MV-4-11 (cell line): Measurements from ENCODE around the gene GCN1.
A peak's percentile ranks its signal among the peaks of the same experiment; 100 is the strongest.

Experiments
- DNase-seq: peaks from one replicate; lab custom pipeline; 2025; lab: John Stamatoyannopoulos, UW

The GCN1 gene

DNA sequence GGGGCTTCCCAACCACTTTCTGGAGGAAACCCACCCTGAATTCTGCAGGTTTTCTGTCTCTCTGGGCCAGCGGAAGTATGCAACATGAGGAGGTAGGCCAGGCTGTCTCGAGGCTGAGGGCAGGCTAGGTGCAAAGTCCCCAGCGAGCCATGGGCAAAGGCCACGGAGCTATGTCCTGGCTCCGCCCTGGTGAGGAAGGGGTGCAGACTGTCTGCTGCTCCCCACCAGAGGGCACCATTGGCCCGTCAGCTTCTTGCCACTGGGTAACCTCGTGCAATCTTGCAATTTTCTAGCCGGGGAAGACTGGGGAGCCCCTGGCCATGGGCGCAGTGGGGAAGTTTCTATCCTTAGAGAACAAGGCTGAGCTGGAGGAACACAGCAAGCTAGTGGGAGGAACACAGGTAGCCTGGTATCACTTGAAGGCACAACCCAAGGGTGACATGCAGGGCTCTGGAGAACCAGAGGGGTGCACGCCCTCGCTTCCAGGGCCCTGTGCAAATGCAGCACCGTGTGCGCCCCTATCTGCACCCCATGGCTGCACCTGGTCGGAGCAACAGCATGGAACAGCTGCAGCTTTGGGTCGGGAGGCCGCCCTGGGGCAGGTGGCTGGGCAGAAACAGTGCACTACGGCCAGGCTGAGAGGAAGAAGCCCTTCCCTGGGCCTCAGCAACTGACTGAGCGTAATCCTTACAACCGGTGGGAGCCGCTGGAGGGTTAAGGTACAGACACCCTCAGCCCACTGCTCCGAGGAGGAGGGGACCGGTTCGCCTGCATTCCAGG lies 34.0 kb upstream of the GCN1 start:
- peak; percentile 71 for DNase-seq

DNA sequence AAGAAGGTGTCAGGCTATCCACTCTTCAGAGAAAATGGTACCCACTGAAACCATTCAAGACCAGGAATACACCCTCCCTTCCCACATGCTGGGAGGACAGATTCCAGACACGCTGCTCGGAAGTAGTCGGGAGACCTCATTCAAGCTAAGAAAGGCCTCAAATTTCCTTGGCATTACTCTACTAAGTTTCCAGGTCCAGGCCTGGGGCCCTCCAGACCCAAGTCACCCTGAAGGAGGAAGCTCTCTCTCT lies 33.5 kb upstream of the GCN1 start:
- no peak for DNase-seq

DNA sequence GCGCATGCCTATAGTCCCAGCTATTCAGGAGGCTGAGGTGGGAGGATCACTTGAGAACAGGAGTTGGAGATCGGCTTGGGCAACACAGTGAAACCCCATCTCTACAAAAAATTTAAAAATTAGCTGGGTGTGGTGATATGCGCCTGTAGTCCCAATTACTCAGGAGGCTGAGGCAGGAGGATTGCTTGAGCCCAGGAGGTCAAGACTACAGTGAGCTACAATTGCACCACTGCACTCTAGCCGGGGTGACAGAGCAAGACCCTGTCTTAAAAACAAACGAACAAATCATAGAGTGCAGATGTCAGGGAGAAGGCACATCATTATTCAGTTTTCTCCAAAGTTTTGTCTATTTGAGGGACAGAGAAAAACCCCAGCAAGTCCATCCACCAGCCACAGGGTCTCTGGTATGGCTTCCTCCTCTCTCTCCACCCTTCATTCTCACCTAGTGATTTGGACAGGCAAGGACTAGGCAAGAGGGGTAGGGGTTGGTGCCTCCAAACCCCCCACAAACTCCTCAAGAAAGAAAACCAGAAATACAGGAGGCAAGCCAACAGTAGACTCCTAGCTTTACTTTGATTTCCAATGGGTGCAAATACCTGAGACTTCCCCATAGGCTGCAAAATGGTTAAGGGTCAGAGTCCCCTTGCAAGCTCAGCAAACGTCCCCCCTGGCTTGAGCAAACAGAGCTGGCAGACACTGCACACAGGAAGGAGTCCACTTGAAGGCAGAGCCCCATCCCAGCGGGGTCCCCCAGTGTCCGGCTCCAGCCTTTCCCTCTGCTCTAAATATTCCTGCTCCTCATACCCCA lies 32.9 kb upstream of the GCN1 start:
- DNase-seq: no peak

DNA sequence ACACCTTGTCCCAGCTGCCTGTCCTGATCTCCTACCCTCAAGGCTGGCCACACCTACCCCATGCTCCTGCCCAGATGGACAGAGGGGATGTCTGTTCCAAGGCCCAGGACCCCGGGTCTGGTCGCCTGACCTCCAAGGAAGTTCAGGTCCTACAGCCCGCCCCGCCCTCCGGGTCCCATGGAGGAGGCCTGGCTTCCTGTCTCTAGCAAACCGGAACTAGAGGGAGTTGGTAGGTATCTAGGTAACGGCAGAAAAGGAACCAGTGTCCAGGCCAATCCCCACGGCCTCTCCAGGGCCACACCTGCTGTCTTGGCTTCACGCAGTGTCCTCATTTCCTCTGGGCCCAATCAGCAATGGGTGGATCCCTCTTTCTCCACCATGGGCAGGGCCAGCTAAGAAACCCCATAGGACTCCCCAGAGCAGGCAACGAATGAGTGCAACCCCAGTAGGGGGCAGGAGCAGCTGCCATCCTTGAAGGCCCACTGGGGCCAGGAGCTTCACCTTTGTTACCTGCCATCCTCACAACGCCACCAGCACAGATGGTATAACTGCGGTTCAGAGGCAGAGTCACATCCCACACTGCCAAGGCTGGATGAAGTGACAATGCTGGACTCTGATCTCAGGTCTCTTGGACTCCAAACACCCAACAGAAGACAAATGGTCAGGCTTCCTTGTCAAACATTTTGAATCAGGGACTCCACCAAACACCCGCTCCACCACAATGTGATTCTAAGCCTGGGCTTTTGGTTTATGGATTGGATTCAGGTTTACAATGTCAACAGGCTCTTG lies 31.5 kb upstream of the GCN1 start:
- no peak for DNase-seq

DNA sequence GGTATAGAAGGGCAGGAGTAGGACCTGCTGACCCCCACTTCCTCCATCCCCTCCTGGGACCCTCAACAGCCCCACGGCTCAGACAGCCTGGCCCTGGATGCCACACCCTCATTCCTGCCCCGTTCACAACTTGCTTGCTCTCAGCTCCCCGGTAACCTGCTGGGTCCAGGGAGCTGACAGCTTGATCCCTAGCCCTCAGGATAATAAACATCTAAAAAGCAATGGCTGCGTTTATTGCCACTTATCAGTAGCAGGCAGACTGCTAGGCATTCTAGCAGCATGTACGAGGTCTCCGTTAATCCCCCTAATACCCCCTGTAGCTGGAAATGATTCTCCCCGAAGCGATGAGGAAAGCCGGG lies 30.7 kb upstream of the GCN1 start:
- DNase-seq: no peak

DNA sequence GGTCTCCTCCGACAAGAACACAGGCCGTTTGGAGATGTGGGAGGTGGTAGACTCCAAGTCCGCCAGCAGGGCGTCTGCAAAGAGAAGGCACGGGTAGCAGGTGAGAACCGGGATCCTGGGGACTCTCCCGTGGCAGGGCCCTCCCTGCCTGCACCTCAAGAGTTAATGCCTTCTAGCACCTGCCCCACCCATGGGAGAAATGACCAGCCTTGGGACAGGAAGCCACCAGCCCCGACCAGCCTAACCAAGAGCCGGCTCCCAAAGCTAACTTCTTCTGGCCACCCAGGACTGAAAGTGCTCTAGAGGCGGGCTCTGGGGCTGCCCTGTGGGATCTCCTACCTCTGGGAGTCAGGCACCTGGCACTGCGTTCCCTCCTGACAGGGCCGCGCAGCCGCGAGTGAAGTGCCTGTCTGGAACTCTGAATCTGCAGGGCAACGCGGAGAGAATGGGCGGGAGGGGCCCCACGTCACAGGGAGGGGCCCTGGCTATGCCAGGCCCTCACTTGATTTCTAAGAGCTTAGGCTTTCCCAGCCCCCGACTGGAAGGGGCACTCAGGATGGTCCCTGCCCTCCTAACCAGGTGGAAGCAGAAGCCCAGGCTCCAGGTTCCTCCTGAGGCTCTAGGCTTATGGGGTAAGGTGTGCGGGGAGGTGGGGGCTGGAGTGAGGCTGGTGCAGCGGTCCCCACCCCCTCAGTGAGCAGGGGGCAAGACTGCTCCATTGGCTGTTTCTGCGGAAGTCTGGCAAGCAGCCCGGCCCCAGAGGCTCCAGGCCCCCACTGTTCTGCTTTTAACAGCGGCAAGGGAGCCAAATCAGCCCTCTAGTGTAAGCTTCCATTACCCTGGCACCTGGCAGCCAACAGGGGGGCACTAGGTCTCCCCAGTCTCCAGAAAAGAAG lies 30.0 kb upstream of the GCN1 start:
- DNase-seq: no peak

DNA sequence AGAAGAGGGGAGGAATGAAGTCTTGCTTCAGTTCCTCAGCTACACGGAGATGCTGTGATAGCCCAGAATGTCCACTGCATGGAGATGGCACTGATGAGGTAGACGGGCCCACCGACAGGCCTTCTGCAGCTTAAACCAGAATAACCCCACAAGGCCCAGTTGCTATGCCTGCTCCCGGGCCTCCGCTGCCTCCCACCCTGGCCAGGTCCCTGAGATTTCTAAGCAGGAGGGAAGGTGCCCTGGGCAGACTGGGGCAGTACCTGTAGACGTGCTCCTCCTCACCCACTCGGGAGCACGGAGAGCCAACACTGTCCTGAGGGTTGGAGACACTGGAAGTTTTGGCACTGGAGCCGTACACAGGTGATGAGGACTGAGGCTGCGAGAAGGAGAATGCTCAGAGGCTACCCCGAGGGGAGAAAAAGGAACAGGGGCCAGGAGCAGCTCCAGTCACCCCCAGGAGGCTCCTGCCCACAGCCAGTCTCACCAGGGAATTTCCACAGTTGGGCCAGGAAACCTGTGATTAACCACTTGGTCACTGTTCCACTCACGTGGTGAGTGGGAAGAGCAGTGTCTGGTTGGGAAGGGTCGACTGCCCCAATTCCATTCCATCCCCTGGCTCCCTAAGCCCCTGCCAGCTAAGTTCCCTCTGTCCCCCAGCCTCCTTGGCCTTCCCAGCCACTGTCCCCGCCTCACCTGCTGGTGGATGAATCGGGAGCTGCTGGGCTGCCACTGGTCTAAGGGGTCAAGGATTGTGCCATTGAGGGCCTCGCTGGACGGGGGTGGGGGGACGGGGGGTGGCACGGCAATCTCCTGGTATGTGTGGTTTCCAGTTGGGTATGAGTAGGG lies 29.2 kb upstream of the GCN1 start:
- DNase-seq: no peak

DNA sequence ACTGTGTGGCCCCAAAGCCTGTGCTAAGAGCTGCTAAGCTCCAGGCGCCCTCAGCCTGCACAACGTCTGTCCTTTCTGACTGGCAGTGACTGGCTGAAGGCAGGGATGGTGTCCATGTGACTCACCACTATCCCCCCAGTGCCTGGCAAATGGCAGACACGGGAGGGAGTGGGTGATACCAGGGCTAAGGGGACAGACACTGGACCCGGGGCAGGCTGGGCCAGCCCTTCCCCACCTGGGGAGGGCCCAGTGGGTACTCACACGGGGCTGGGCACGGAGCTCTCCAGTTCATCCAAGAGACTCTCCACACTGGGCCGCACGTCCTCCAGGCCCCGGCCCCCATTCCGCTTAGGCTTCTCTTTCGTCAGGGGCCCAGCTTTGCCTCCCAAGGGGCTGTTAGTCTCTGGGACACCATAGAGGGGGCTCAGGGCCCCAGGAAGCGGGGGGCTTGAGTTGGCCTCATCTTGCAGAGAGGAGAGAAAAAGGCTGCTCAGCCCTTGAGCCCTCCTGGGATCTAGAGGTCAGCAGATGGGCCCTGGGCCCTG lies 27.8 kb upstream of the GCN1 start:
- no peak for DNase-seq

DNA sequence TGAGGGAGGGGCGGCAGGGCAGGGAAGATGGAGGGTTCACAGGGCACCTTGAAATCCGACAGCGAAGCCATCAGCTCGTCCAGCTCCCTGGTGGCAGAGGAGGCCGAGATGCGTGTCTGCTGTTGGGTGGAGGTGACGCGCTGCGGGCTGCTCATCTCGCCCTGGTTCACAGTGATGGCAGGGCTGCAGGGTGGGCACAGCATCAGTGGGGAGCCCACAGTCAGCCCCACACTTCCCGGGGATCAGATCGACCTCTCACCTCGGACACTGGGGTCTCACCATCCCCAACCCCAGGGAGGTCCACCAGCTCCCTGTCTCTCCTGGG lies 27.0 kb upstream of the GCN1 start:
- no peak for DNase-seq

DNA sequence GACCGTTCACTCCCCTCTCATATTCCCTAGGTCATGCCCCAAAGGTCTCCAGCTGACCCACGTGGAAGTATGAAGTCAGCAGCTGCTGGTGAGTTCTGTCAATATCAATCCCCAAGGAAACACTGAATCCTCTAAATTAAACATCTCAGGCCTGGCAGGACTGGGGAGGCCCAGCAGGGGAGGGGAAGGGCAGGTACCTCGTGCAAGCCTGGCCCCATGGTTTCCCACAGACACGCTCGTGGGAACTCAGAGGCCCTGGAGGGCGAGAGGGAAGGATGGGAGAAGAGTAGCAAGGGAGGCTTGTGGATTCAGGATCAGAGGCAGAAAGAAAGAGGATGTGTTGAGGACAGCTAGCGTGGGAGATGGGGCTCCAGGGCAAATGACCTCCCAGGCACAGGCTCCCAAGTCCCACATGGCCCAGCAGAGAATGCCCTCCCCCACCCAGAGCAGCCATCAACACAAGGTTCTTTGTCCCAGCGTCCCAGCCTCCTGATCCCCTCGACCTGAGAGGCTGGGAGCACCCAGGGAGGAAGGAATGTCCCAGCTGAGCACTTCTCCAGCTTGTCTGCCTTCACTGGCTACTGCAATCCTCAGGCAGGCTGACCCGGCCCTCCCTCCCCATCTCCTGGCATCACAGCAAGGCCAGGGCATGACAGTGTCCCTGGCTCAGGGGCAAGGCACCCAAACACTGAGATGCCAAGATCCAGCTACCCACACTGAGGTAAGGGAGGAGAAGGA lies 26.5 kb upstream of the GCN1 start:
- DNase-seq: no peak

DNA sequence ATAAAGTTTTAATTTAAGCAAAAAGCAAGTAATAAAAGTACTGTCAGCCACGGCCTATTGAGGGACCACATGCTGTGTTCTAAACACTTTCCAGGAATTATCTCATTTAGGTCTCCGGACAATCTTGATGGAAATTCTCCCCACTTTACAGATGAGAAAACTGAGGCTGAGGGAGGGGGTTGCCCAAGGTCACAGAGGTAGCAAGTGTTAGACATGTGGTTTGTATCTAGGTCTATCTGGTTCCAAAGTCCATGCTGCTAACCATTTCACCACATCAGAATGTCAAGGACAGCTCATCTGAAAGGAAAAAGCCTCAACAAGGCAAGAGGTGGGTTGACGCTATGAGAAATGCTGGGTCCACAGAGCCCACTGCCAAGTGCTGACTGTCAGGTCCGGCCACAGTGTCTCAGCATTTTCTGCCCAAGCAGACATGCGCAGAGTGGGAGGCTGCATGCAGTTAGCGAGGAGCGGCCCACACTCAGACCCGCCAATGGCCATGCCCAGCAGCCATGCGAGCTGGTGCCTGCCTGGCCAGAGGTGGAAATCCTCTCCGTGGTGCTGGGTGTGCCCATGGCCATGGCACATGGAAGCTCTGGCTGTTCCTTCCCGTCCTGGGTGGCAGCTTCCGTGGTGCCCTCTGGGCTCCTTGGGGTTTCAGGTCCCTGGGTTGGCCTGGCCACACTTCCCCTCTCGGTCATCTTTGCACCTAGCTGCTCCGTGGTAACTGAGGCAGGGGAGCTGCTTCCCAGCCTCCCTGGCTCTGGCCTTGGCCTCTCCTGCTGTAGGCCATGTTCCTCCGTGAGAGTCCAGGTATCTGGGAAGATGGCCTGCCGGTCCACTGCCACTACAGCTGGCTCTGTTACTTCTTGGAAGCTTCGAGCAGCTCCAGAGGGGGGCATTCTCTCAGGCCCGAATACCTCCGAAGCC lies 24.4 kb upstream of the GCN1 start:
- no peak for DNase-seq

DNA sequence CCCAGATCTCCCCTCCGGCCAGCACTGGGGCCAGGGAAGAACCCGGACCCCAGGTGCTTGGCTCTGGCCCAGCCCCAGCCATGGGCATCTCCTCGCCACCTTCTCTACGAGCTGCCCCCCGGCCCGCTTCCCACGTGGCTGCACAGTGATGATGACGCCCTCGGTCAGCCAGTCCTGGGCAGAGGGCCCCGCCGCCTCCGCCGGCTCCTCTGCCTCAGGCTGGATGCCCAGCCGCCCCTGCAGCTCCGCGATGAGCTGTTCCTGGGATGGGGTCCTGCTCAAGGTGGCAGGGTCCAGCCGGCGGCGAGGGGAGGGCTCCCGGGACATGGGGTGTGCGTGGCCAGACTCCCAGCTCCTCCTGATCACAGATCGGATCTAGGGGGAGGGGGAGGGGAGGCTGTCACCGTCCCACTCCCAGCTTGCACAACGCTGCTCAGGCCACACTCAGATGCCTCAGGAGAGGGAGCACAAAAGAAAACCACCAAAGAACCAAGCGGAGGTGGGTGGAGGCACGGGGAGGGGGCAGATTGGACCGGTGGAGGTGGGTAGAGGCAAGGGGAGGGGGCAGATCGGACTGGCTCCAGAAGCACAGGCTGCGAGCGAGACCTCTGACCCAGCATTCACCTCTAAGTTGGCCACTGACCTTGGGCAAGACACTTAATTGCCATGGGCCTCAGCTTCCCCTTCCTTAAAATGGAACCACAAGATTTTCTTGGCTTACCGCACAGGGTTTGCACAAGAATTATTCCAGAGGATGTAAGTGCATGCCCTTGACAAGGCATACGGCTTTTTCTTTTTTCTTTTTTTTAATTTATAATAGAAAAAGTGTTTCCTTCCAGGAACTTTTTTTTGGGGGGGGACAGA lies 22.5 kb upstream of the GCN1 start:
- DNase-seq: peak; percentile 90

DNA sequence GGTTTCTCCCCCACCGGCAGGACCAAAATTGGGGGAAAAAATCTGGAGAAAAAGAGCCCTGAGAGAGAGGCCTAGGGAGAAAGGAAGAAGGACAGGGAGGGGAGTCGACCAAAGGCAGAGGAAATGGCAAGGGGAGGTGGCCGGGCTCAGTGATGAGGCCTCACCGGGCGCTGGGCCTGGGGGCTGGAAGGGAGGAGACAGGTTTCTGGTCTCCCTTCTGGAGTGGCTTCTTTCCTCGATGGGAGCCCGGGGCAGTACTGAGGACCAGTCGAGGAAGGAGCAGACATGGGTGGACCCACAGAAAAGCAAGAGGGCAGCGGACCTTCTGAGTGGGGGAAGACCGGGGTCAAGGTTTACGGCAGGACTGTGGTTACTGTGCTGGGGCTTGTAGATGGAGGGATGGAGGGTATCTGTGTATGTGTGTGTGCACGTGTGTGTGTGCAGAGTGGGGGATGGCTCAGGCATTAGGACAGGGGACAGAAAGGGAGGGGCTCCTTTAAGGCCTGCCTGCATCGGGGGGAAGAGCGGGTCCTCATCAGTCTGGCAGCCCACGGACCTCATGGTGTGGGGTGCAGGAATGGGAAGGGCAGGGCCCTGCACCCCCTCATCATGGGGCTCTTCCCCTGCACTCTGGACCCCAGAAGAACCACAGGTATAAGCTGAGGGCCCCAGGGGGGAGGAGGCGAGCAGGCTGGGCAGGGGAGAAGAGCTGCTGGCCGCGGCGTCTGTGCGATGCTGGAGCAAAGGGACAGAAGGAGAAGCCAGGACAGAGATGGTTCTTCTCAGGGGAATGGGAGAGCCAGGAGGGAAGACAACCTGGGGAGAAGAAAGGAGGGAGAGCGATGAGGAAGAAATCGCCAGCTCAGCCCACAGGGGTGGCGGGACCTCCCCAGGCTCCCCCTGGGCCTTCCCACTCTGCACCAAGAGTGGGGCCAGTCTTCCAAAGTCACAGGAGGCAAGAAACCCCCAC lies 21.5 kb upstream of the GCN1 start:
- no peak for DNase-seq

DNA sequence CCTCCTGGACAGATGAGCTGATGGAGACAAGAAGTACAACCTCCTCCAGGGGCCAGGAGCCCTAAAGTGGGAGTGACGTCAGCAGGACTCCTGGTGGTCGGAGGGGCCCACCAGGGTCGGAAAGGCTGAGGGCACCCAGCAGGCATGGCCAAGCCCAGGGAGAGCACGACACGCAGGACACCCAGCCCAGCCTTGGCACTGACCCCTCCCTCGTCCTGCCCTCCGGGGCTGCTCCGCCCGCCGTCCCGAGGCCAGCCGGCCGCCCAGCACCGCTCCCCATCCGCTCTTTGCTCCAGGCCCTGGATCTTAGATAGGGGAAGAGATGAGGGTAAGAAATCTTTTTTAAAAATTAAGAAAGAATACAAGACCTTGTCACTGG lies 20.8 kb upstream of the GCN1 start:
- DNase-seq: no peak

DNA sequence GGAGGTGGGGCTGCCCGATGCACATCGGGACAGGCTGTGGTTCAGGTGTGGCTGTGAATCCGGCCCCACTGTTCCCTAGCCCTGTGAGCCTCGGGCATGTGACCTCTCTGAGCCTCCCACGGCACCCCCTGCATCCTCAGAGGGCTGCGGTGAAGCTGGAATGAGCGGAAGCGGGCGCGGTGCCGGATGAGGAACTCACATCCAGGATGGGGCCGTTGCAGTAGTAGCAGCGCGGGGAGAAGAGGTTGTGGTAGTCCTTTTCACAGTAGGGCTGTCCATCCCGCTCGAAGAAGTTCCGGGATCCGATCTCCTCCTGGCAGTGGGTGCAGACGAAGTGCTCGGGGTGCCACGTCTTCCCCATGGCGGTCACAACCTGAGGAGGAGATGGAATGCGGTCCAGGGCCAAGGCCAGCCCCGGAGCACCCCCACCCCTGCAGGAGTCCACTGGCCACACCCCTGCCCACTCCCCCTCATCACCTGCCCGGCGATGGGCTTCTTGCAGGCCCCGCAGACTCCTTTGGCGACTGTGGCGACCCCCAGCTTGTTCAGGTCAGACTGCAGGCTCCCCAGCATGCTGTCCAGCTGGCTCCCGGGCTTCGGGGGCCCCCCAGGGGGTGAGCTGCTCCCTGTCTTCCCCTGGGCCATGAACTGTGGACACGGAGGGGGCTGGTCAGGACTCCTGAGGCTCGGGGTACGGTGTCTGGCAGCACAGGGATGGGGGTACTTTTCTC lies 20.3 kb upstream of the GCN1 start:
- no peak for DNase-seq

DNA sequence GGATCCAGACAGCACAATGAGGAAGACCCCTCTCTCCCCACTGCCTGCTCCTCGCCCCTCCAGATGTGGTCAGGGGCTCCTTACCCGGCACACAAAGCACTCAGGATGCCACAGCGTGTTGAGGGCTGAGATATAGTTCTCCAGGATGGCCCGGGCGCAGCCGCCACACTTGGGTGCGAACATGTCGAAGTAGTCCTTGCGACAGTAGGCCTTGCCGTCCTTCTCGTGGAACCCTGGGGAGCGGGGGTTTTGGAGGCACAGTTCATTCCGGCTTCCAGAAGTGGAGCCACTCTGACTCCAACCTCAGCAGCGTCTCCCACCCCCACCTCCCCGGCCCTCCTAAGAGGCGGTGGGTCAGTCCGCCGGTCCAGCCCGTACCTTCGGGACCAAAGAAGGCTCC lies 19.2 kb upstream of the GCN1 start:
- no peak for DNase-seq
